Jurkat, Clone E6-1 (cell line): Measurements from ENCODE around the gene RBP3.
"Not testable (repeated sequence)": the region's sequence is repeated elsewhere in the genome, so short reads cannot be mapped to it uniquely, and the experiment has no call there.

Experiments used
- DNase-seq: peaks from one replicate; pipeline ENCODE4 v3.0.0-alpha.2; 2011; ENCODE audit warnings: low read depth, low spot score
- H3K4me3 ChIP-seq: 2 replicates; pipeline ENCODE4 v1.5.1; 2011; ENCODE audit warnings: mild to moderate bottlenecking, low read length, control low read depth, moderate library complexity

Gene RBP3

GRCh38 chr10:47381427-47382379, 33.5 kb downstream of the RBP3 start:
- H3K4me3 ChIP-seq, result no peak overlapping the region
- DNase-seq, result no peak

DNA sequence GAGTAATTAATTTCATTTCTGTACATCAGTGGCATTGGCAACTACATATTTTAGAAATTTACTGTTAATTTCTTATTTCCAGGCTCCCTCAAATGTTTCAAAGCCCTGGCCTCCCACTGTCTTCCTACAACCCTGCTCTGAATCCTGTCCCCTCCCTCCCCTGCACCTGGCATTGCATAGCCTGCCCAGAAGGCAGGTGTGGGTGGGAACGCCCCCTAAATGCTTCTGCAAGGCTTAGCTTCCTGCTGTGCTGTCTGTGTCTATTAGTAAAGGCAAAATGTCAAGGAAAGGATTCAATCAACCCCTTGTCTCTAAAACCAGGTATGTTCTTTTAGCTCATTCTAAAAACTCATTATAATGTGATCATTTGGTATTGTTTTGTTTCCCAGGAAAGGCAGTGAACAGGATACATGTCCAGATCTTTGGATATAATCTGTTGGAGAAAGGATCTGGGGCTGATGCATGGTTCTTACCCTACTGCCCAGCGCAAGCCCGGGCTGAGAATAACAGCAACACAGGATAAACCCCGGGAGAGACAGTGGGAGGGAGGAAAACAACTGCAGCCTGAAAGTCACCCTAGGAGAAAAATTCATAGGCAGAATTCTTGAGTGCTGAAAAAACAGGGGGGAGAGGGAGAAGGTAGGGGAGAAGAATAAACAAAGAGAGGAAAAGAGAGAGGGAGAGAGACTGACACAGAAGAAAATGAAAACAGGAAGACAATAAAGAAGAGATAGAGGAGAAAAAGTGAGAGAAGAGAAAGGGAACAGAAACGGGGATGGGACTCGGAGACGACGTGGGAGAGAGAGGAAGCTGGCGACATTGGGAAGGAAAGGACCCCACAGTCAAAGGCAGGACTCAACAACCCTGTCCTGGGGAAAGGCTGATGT, 35.3 kb downstream of the RBP3 start:
- peak overlapping the region; percentile 65 for H3K4me3 ChIP-seq
- DNase-seq, result peak; percentile 17

- DNase-seq, result peak; percentile 59
- H3K4me3 ChIP-seq, result peak within 1 kb of the TSS; percentile 65
These were observed 36.2 kb downstream of the RBP3 start, which contains the start of gene ZNF488 for GRCh38 chr10:47384148-47384921. Gene ZNF488, minus strand, starts transcription at chr10:47384293. Its CDS starts 15,464 bp downstream, at chr10:47368829.

GRCh38 chr10:47386104-47386503, 37.9 kb downstream of the RBP3 start:
- not testable (repeated sequence) for H3K4me3 ChIP-seq, DNase-seq

GRCh38 chr10:47388879-47389278, 40.7 kb downstream of the RBP3 start:
- H3K4me3 ChIP-seq, result no peak overlapping the region
- DNase-seq, result no peak

DNA sequence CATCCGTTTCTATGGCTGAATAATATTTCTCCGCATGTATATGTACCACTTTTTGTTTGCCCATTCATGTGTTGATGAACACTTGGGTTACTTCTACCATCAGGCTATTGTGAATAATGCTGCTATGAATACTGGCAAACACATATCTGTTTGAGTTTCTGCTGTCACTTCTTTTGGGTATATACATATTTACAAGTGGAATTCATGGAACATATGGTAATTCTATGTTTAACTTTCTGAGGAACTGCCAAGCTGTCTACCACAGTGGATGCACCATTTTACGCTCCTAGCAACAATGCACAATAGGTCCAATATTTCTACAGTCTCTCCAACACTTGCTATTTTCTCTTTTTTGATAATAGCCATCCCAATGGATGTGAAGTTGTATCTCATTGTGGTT, 41.5 kb downstream of the RBP3 start:
- H3K4me3 ChIP-seq, result no peak overlapping the region
- no peak for DNase-seq

DNA sequence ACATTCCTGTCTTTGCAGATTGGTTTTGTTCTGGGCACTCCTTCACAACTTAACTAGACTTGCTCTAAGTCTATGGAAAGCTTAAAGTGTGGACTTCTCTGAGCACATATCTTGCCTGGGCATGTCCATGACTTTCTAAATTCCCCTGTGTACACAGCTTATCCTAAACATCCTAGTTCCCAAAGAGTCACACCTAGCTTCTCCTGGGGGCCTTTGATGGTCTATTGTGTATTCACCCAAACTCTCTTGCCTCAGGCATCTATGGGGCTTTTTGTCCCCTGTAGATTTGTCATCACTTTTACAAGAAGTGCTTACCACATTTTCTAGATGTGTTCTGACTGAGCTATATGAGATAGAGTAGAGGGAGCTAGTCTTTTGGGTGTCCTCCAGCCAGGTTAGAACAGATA, 48.2 kb downstream of the RBP3 start:
- H3K4me3 ChIP-seq, result no peak overlapping the region
- no peak for DNase-seq

GRCh38 chr10:47397256-47397655, 49.1 kb downstream of the RBP3 start:
- no peak for DNase-seq
- H3K4me3 ChIP-seq, result no peak overlapping the region

DNA sequence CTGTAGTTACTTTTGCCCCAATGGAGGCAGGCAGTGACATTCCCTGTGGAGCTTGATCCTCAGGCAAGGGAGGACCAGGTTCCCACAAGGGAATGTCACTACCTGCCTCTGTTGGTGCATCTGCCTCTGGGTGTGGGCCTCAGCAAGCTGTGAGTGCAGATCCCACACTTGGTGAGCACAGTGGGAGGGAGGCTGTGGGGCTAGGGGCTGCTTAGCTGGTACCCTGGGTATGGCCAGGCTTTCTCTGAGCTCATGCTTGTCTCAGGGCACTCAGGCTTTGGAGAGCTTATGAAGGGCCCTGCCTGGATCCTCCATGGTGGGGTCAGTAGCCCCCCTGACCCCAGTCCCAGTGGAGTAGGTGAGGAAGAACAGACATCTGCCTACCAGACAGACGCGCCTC, 52.1 kb downstream of the RBP3 start:
- DNase-seq, result no peak
- no peak overlapping the region for H3K4me3 ChIP-seq

GRCh38 chr10:47400786-47401185, 52.6 kb downstream of the RBP3 start:
- no peak for DNase-seq
- H3K4me3 ChIP-seq, result no peak overlapping the region

DNA sequence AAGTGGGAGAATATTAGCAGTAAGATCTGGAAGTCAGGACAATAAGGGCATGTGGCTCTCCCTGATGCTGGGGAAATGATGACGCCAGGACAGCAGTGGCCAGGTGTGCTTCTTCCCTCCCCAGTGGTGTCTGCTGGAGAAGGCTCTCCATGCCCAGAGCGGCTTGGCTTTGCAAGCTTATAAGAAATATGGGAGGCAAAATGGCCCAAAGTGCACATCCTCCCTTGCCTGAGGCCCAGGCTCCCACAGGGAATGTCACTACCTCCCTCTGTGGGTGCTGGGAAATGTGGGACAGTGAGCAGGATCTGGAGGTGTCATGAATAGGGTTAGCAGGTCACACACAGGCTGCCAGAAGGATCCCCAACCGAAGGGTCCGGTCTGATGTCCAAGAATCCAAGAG, 53.0 kb downstream of the RBP3 start:
- H3K4me3 ChIP-seq, result no peak overlapping the region
- no peak for DNase-seq

DNA sequence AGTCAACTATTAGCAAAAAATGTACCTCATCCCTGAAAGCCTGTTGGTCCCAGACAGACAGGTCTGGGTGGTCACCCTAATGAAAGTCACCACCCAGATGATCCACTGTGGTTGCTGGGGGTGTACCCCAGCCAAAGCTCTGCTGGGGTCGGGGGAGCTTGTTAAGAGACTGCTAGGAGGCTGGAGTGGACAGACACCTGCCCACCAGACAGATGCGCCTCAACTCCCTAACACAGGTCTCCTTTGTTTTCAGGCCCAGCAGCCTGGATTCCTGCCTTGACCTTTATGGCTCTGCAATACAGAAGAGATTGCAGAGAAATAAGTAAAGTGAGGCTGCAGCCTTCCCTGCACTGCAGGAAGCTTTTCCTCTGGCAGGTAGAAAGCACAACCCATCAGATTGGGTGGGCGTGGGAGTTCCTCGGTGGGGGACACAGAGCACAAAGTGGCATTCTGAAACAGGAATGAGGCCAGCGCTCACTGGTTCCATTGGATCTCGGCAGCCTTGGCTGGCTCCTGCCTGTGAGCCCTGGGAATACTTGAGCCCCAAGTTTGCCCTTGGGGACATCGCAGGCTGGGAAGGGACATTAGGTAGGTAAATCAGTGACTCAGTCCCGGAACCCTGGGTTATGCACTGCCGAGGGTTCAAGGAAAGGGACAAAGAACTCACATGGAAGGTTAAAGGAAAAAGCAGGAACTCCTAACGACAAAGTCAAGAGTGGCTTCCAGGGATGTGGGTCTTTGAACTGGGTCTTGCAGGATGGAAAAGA, 53.9 kb downstream of the RBP3 start:
- DNase-seq, result no peak
- no peak overlapping the region for H3K4me3 ChIP-seq

GRCh38 chr10:47402641-47403301, 54.6 kb downstream of the RBP3 start:
- no peak for DNase-seq
- no peak overlapping the region for H3K4me3 ChIP-seq

GRCh38 chr10:47403446-47404318, 55.5 kb downstream of the RBP3 start:
- no peak overlapping the region for H3K4me3 ChIP-seq
- no peak for DNase-seq

- no peak for DNase-seq
- H3K4me3 ChIP-seq, result no peak overlapping the region
These were observed 56.3 kb downstream of the RBP3 start for GRCh38 chr10:47404446-47404845.

GRCh38 chr10:47404937-47405336, 56.8 kb downstream of the RBP3 start:
- no peak overlapping the region for H3K4me3 ChIP-seq
- no peak for DNase-seq
